Measurements from ENCODE around the gene SLX4IP. TPM values are rescaled to one million over a fixed set of nuclear protein-coding genes. Genes with fewer than 3 reads are reported as not detected.

SLX4IP gene
- total RNA-seq, 1 donor from 2014 or later, result 9.0 TPM

DNA sequence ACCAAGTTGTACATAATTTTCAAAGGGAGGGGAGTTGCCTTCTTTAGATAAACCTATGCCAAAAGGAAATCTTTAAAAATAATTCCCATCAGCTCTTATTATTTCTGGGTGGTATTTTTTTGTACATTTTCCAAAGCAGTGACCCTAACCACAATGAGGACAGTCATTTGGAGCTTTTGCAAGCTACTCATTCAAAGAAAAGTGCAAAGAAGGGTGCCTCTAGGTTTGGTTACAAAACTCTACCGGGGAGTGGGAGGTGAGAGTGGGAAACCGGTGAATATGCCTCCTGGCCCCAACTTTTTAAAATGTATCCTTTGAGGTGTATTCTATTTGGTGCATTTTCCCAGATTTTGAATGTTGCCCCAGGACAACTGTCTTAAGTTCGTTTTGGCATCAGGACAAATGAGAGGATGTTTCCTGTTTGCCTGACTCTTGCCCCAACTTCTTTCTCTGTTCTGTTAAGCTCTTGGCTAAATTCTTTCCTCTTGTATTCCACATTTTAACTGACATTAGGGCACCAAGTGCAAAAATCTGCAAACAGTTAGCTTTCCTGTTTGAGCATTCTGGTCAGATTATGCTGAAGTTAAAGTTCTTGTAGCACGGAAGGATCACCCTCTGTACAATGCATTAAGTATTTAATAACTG is 78.9 kb downstream of the SLX4IP start:
- intact Hi-C loops (cut with micrococcal nuclease), result no loop called here

- intact Hi-C loops (cut with micrococcal nuclease), result loop anchor here (5.0 kb wide), 1 partner anchor 41 kb away; no protein-coding TSS in a partner anchor
Measured at GRCh38 chr20:10516529-10516928, 81.4 kb downstream of the SLX4IP start.

- intact Hi-C loops (cut with micrococcal nuclease), result loop anchor here (2.0 to 5.0 kb wide), 3 partner anchors 38 to 212 kb away; partner anchors contain the start of genes MKKS and SLX4IP
Measured at GRCh38 chr20:10519361-10520046, 84.4 kb downstream of the SLX4IP start.

- intact Hi-C loops (cut with micrococcal nuclease), result loop anchor here (5.0 kb wide), 1 partner anchor 213 kb away; no protein-coding TSS in a partner anchor
Measured at GRCh38 chr20:10520528-10520927, 85.4 kb downstream of the SLX4IP start.

DNA sequence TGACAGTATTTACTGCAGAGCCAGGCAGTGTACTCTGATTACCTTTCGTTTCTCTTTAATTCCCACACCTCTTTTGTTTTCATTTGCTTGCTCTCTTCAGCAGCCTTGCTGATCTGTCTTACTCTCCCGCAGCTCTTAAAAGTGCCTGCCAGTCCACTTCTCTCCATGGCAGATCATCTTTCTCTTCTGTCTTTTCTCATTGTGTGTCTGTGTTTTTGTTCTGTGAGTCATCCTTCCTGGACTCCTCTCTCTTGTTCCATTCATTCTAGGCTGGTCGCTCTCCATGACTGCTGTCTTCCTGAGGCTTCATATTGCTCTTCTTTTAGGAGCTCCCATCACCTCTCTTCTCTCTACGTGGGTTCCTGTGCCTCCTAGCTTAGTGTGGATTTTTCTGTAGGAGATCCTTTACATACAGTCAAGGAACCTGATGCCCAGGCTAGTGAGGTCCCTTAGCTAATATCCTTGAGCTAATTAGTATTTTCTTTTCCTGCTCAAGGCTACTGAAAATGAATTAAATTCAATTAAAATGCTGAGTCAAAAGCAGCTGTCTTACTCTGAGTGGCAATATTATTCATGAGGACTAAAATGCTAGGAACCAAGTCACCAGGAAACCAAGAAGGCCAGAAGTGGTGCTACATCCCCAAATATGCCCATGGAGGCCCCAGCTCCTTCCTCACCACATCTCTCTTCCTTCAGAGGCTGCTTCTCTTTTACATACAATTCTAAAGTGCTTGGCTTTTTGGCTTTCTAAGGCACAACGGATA is 86.1 kb downstream of the SLX4IP start:
- intact Hi-C loops (cut with micrococcal nuclease), result loop anchor here (5.0 kb wide), 1 partner anchor 214 kb away; no protein-coding TSS in a partner anchor

- intact Hi-C loops (cut with micrococcal nuclease), result loop anchor here (5.0 kb wide), 1 partner anchor 215 kb away; no protein-coding TSS in a partner anchor
Measured at GRCh38 chr20:10521836-10522235, 86.7 kb downstream of the SLX4IP start.

DNA sequence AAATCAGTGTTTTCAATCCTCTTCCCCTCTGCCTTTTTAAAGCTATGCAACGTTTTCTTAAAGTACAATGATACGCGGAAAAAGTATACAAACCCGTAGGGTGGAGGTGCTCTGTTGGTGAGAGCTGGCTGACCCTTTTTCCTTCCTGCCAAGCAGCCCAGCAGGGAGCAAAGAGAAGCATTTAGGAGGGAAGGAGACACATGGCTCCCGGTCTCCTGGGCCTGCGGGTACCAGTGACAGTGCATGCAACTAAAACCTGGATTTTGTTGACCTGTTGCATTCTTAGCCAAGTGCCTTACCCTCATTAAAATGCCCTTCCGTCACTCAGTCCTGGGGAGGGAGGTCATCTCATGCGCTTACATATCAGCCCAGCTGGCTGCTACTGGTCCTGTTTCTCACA is 87.2 kb downstream of the SLX4IP start:
- intact Hi-C loops (cut with micrococcal nuclease), result loop anchor here (5.0 kb wide), 1 partner anchor 215 kb away; no protein-coding TSS in a partner anchor

GRCh38 chr20:10523443-10523842 is 88.3 kb downstream of the SLX4IP start:
- intact Hi-C loops (cut with micrococcal nuclease), result loop anchor here (5.0 kb wide), 1 partner anchor 216 kb away; no protein-coding TSS in a partner anchor

DNA sequence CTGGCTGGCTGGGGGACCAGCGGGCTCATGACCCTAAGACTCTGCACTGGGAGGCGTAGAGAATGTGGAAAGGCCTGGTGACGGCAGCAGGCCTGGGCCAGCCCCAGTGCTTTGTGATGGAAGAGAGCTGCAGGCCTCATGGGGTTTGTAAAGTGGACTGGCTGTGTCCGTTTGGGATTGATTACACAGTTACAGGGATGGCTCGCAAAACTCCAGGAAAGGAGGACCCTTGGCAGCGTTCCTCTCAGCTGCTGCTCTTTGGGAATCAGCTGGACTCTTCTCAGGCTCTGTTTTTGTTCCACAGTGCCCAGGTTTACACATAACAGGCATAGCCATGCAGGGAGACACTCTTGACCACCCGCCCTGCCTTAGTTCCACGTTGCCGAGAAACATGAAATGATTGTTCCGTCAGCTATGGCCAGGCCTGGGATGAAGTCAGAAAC is 89.0 kb downstream of the SLX4IP start:
- intact Hi-C loops (cut with micrococcal nuclease), result loop anchor here (5.0 kb wide), 1 partner anchor 217 kb away; no protein-coding TSS in a partner anchor

DNA sequence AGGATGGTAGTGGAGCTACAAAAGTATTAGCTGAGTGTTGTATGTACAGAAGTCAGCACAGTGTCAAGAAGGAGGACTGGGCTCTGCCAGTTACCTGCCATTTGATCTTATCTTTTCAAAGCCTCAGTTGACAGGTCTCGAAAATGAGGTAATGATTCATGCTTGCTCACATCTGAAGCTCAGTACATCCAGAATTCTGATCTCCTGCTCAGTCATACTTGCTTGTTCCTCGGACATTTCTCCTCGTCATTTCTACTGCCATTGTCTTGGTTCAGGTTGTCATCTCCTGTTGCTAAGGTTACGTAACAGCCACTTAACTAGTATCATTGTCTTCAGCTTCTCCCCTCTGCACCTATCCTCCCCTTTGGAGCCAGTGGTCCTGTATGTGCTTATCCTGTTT is 89.5 kb downstream of the SLX4IP start:
- intact Hi-C loops (cut with micrococcal nuclease), result loop anchor here (5.0 kb wide), 1 partner anchor 217 kb away; no protein-coding TSS in a partner anchor

- intact Hi-C loops (cut with micrococcal nuclease), result no loop called here
Measured at GRCh38 chr20:10527781-10528180, 92.7 kb downstream of the SLX4IP start.

- intact Hi-C loops (cut with micrococcal nuclease), result no loop called here
Measured at GRCh38 chr20:10530883-10531282, 95.8 kb downstream of the SLX4IP start.

DNA sequence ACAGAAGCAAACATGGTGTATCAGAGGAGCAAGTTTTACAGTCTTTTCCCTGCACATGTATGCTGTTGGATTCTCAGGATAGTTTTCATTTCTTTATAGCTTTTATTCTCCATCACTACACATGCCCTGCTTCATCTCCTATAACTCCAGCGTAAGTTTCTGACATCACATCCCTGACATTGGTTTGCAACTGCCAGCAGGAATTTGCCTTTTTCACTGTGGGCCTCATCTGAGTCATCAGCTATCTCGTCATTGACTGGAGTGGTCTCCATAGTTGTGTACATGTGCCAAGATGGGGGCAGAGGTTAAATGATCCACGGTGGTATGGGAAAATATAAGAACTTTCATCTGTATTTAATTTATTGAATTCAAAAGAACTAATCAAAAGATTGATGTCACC is 96.7 kb downstream of the SLX4IP start:
- intact Hi-C loops (cut with micrococcal nuclease), result no loop called here

GRCh38 chr20:10532361-10532760 is 97.3 kb downstream of the SLX4IP start:
- intact Hi-C loops (cut with micrococcal nuclease), result no loop called here

DNA sequence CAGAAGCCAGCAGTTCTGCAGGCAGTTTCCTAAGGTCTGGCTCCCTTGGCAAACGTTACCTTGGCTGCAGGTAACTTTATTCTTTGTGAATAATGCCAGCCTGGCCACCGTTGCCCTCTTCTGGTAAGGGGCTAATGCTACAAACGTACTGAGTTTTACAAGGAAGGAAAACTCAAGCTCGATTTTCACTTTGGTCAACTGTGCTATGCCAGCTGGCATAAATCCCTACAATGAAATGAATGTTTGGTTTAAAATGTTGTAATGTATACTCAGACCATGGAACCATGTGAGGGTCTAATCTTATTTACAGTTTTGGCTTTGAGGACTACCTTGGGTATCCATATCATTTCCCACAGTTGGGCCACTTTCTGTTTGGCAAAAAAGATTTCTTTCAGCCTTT is 101.4 kb downstream of the SLX4IP start:
- intact Hi-C loops (cut with micrococcal nuclease), result loop anchor here (1.0 to 5.0 kb wide), 2 partner anchors 67 to 559 kb away; no protein-coding TSS in a partner anchor

DNA sequence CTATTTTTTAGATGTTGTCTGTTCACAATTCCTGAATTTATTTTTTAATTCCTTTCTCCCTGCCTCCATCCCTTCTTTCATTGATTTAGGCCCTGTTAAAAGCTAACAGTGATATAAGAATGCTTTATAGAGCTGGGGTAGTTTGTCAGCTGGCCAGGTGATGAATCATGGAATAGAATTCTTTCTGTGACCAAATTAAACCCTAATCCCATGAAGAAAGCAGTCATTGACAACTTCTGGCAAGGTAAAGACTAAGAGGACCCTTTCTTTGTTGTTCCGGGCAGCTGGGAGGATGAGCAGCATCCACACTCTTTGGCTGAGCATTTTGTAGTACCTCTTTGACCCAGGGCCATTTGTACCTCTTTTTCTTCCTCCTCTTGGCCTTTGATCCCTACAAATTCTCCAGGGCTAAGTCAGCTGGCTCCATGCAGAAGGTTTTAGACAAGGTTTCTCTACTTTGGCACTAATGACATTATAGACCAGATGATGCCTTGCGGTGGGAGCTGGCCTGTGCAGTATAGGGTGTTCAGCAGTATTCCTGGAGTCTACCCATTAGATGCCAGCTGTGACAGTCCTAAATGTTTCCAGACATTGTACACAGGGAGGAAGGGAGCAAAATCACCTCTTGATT is 102.9 kb downstream of the SLX4IP start:
- intact Hi-C loops (cut with micrococcal nuclease), result loop anchor here (5.0 kb wide), 1 partner anchor 561 kb away; no protein-coding TSS in a partner anchor

GRCh38 chr20:10538768-10539167 is 103.7 kb downstream of the SLX4IP start:
- intact Hi-C loops (cut with micrococcal nuclease), result loop anchor here (5.0 kb wide), 1 partner anchor 561 kb away; no protein-coding TSS in a partner anchor

DNA sequence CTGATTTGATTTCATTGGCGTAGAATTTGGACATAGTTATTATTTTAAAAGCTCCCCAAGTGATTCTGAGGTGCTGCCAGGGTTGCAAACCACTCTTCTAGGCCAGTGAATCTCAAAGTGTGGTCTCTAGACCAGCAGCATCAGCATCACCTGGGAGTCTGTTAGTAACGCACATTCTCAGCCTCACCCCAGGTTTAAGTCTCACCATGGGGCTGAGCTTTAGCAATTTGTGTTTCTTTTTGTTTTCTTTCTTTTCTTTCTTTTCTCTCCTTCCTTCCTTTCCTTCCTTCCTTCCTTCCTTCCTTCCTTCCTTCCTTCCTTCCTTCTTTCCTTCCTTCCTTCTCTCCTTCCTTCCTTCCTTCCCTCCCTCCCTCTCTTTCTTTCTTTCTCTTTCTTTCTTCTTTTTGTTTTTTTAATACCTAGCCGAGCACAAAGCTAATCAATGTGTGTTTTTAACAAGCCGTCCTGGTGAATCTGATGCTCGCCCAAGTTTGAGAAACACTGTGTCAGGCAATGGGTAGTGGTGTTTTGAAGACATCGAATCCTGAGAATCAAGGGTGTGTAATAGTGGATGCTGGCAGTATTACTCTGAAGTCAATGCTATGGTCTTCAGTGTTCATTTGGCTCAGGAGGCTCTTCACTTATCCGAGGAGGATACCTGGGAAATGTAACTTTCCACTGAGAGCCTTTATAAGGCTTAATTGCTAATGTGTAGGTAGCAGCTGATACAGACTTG is 104.9 kb downstream of the SLX4IP start:
- intact Hi-C loops (cut with micrococcal nuclease), result loop anchor here (5.0 kb wide), 1 partner anchor 563 kb away; no protein-coding TSS in a partner anchor

DNA sequence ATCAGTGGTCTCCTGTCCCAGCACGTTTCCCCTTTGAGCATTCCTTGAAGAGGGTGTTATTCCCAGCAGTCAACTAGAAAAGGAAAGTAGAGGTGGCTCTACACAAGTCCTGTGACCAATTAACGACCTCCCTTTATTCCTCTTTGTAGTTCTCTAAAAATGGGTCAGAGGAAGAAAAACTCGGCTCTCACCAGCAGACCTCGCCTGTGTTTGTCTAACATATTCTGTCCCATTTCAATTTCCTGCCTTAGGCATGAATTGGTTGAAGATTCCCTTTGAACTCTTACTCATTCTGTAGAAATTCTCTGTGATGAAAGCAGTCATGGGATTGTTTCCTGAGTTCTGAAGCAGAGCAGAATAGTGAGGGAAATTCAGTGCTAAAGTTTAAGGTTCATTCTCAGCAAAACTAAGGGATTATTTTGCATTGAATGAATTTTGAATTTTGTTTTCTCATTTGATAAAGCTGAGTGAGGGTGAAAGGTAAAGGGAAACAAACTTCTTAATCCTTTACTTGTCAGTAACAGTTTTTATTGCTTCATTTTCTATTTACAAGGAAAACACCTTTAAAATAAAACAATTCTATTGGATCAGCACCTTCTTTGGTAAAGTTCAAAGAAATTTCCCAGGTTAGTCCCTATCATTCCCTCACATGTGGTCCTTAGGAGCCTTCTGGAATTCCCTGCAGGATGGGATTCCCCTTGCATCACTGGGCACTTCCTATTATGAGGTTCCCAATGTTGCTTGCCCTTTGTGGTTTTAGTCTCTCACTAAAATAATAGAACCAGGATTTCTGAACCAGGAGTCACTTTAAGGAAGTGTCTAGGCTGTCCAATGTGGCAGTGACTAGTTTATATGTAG is 105.8 kb downstream of the SLX4IP start:
- intact Hi-C loops (cut with micrococcal nuclease), result no loop called here
